OCI-LY7 (cell line): ENCODE data around the gene OTOG.

Source experiments
- EZH2phosphoT487 ChIP-seq: fragments of 200-600 bp; sonication (generic); IDR thresholded peaks from 2 replicates; pipeline ENCODE4 v1.6.1; 2018; ENCODE audit warnings: low read depth, borderline replicate concordance, mild to moderate bottlenecking, mixed run types, antibody characterized with exemption, low read length, moderate library complexity, mixed read lengths
- TF ChIP-seq, protein P1 (sequence below): fragments of 200-600 bp; sonication (generic); conservative IDR thresholded peaks from 2 replicates; pipeline ENCODE4 v1.5.1; 2014; ENCODE audit warnings: mild to moderate bottlenecking, antibody characterized with exemption, low read length, moderate library complexity, mixed read lengths

DNA sequence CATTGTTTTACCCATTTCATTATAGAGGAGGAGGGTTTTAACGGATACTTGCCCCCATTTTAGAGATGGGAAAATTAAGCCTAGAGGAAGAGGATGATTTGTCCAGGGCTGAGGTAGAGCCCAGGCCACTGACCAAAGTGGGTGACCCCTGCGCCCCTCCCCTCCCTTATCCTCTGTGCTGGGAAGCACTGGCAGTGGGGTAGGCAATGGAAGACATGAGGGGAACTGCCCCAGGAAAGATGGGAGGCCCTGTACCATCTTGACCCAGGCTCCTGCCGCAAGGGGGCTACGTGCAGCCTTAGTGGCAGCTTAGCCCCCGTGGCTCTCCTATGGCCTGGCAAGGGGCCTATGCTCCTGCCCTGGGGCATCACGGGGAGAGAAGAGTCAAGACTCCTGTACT, 95.9 kb downstream of the OTOG start:
- TF ChIP-seq, protein P1, sequence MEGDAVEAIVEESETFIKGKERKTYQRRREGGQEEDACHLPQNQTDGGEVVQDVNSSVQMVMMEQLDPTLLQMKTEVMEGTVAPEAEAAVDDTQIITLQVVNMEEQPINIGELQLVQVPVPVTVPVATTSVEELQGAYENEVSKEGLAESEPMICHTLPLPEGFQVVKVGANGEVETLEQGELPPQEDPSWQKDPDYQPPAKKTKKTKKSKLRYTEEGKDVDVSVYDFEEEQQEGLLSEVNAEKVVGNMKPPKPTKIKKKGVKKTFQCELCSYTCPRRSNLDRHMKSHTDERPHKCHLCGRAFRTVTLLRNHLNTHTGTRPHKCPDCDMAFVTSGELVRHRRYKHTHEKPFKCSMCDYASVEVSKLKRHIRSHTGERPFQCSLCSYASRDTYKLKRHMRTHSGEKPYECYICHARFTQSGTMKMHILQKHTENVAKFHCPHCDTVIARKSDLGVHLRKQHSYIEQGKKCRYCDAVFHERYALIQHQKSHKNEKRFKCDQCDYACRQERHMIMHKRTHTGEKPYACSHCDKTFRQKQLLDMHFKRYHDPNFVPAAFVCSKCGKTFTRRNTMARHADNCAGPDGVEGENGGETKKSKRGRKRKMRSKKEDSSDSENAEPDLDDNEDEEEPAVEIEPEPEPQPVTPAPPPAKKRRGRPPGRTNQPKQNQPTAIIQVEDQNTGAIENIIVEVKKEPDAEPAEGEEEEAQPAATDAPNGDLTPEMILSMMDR: no peak
- TF ChIP-seq EZH2phosphoT487: no peak
